EH (cell line): ENCODE data around the gene GAR1.
"Not testable (repeated sequence)": the region's sequence is repeated elsewhere in the genome, so short reads cannot be mapped to it uniquely, and the experiment has no call there.

Experiments
- DNase-seq: peaks from one replicate; pipeline ENCODE4 v3.0.0-alpha.2; 2015; ENCODE audit warnings: low read depth

The GAR1 gene

GRCh38 chr4:109846395-109847098 lies 31.0 kb downstream of the GAR1 start:
- no peak for DNase-seq

GRCh38 chr4:109847896-109848442 lies 32.4 kb downstream of the GAR1 start, which contains the start of gene LRIT3:
LRIT3 (plus strand) TSS chr4:109848107; CDS start chr4:109848202, 95 bp downstream.
- no peak for DNase-seq

- no peak for DNase-seq
These were observed 32.9 kb downstream of the GAR1 start for GRCh38 chr4:109848501-109848900.

- DNase-seq = no peak
These were observed 35.0 kb downstream of the GAR1 start for GRCh38 chr4:109850601-109851000.

GRCh38 chr4:109859426-109860300 lies 44.1 kb downstream of the GAR1 start:
- not testable (repeated sequence) for DNase-seq

GRCh38 chr4:109861271-109861670 lies 45.7 kb downstream of the GAR1 start:
- no peak for DNase-seq

GRCh38 chr4:109861916-109862511 lies 46.5 kb downstream of the GAR1 start:
- no peak for DNase-seq

GRCh38 chr4:109864134-109864533 lies 48.6 kb downstream of the GAR1 start:
- no peak for DNase-seq

GRCh38 chr4:109870061-109870460 lies 54.5 kb downstream of the GAR1 start:
- DNase-seq = no peak

GRCh38 chr4:109872065-109872464 lies 56.5 kb downstream of the GAR1 start:
- DNase-seq = no peak

GRCh38 chr4:109872950-109873656 lies 57.5 kb downstream of the GAR1 start:
- DNase-seq = no peak

GRCh38 chr4:109873791-109874514 lies 58.4 kb downstream of the GAR1 start:
- DNase-seq = peak; percentile 47
